Osteocyte (in vitro differentiated cells): Measurements from ENCODE around the gene SBF2. TPM values are rescaled to one million over a fixed set of nuclear protein-coding genes. Genes with fewer than 3 reads are reported as not detected.
"Not testable (repeated sequence)": the region's sequence is repeated elsewhere in the genome, so short reads cannot be mapped to it uniquely, and the experiment has no call there.

ENCODE experiments used
- DNase-seq: peaks from one replicate; pipeline ENCODE4 v3.0.0; 2021; ENCODE audit warnings: mixed read lengths; ENCODE audit not compliant: unreplicated experiment; ENCODE audit errors: extremely low spot score
- H3K27ac Mint-ChIP-seq: one replicate; pipeline ENCODE4 v1.8.0; 2021; ENCODE audit warnings: mild to moderate bottlenecking, mixed read lengths; ENCODE audit not compliant: unreplicated experiment
- H3K27me3 Mint-ChIP-seq: one replicate; pipeline ENCODE4 v1.8.0; 2021; ENCODE audit warnings: mixed read lengths; ENCODE audit not compliant: unreplicated experiment
- H3K36me3 Mint-ChIP-seq: one replicate; pipeline ENCODE4 v1.8.0; 2021; ENCODE audit warnings: mixed read lengths; ENCODE audit not compliant: unreplicated experiment
- H3K4me1 Mint-ChIP-seq: one replicate; pipeline ENCODE4 v1.8.0; 2021; ENCODE audit warnings: mixed read lengths; ENCODE audit not compliant: unreplicated experiment
- H3K4me3 Mint-ChIP-seq: one replicate; pipeline ENCODE4 v1.8.0; 2021; ENCODE audit warnings: mild to moderate bottlenecking, moderate library complexity, mixed read lengths; ENCODE audit not compliant: unreplicated experiment
- H3K9me3 Mint-ChIP-seq: one replicate; pipeline ENCODE4 v1.8.0; 2021; ENCODE audit warnings: mixed read lengths; ENCODE audit not compliant: unreplicated experiment
- CTCF ChIP-seq: fragments of 200-600 bp; sonication (generic); IDR thresholded peaks from 2 replicates; pipeline ENCODE4 v1.5.0; 2021; ENCODE audit warnings: antibody characterized with exemption, mild to moderate bottlenecking, moderate library complexity
- total RNA-seq: library from RNA; stranded (reverse); gene quantifications from 2 replicates; pipeline ENCODE4 v1.2.1, GENCODE V29; 2021

SBF2 gene
- total RNA-seq, 1 donor from 2014 or later: 65.2 TPM

- TF ChIP-seq CTCF: no peak
These were observed 163.1 kb downstream of the SBF2 start for GRCh38 chr11:10130875-10131274.

DNA sequence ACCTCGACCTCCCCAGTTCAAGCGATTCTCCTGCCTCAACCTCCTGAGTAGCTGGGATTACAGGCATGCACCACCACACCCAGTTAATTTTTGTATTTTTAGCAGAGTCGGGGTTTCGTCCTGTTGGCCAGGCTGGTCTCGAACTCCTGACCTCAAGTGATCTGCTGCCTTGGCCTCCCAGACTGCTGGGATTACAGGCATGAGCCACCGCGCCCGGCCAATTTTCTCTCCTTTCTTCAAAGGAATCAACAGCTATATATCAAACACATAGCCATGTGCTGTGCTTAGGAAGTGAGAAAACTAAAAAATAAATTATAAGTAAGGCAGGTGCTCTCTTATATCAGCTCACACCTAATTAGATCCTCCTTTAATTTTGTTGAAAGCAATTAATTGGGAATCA lies 164.8 kb downstream of the SBF2 start:
- peaks cover 12% of the 10 kb centered on the region for H3K4me1 Mint-ChIP-seq
- not testable (repeated sequence) for DNase-seq, H3K9me3 Mint-ChIP-seq, H3K27me3 Mint-ChIP-seq, H3K27ac Mint-ChIP-seq, H3K36me3 Mint-ChIP-seq, H3K4me3 Mint-ChIP-seq

More at GRCh38 chr11:10130875-10131274, 163.1 kb downstream of the SBF2 start:
- no peak for DNase-seq
- H3K27me3 Mint-ChIP-seq: no peaks in the 10 kb centered on the region
- peaks cover 12% of the 10 kb centered on the region for H3K4me1 Mint-ChIP-seq
- H3K36me3 Mint-ChIP-seq: peaks cover 10% of the 10 kb centered on the region
- no peak overlapping the region for H3K27ac Mint-ChIP-seq
- H3K4me3 Mint-ChIP-seq: no peak overlapping the region
- H3K9me3 Mint-ChIP-seq: peaks cover 10% of the 10 kb centered on the region

DNA sequence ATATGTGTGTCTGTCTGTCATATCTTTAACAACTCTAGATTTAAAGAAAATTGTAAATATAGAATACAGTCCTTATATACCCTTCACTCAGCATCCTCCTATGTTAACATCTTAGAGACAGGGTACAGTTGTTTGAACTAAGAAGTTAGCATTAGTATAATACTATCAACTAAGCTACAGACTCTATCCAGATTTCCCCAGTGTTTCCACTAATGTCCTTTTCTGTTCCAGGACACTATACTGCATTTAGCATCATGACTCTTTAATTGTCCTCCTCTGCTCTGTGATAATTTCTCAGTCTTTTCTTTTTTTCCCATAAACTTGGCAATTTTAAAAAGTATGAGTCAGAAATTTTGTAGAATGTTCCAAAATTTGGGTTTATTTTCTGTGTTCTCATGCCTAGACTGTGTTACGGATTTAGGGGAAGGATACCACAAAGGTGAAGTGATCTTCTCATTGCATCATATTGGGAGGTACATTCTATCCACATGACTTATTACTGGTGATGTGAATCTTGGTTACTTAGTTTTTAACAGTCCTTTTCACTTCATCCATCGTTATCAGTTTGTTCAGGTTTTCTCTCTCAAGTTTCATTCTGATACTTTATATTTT lies 168.4 kb downstream of the SBF2 start:
- DNase-seq: no peak
- no peak overlapping the region for H3K27ac Mint-ChIP-seq
- H3K9me3 Mint-ChIP-seq: peaks cover 2% of the 10 kb centered on the region
- H3K4me3 Mint-ChIP-seq: no peak overlapping the region
- H3K36me3 Mint-ChIP-seq: no peaks in the 10 kb centered on the region
- H3K4me1 Mint-ChIP-seq: peaks cover 33% of the 10 kb centered on the region
- TF ChIP-seq CTCF: no peak
- H3K27me3 Mint-ChIP-seq: no peaks in the 10 kb centered on the region

GRCh38 chr11:10122326-10123197 lies 171.5 kb downstream of the SBF2 start:
- no peak overlapping the region for H3K4me3 Mint-ChIP-seq
- H3K9me3 Mint-ChIP-seq: peaks cover 6% of the 10 kb centered on the region
- H3K27me3 Mint-ChIP-seq: no peaks in the 10 kb centered on the region
- no peak for TF ChIP-seq CTCF
- DNase-seq: no peak
- H3K27ac Mint-ChIP-seq: peak overlapping the region; percentile 52
- peaks cover 52% of the 10 kb centered on the region for H3K4me1 Mint-ChIP-seq
- H3K36me3 Mint-ChIP-seq: no peaks in the 10 kb centered on the region

- Mint-ChIP-seq H3K4me3 (peak overlapping the region; percentile 6), H3K27me3 (no peaks in the 10 kb centered on the region), H3K27ac (peak overlapping the region; percentile 71), H3K4me1 (peaks cover 76% of the 10 kb centered on the region), H3K9me3 (peaks cover 11% of the 10 kb centered on the region), H3K36me3 (peaks cover 2% of the 10 kb centered on the region)
- no peak for DNase-seq
- TF ChIP-seq CTCF: no peak
These were observed 175.2 kb downstream of the SBF2 start for GRCh38 chr11:10118865-10119264.
